Effector memory CD4-positive, alpha-beta T cell (primary cell): ENCODE data around the gene GATAD2B.

Source experiments
- DNase-seq, 3 donors: peaks; one replicate each; pipeline ENCODE4 v3.0.0-alpha.2; 2020
- H3K27ac ChIP-seq: 2 replicates; pipeline ENCODE4 v1.7.0; 2013; ENCODE audit warnings: mild to moderate bottlenecking, low read length, moderate library complexity; ENCODE audit not compliant: insufficient read depth, poor library complexity, severe bottlenecking
- H3K27me3 ChIP-seq: replicated peaks from 2 replicates; pipeline ENCODE4 v1.7.0; 2013; ENCODE audit warnings: mild to moderate bottlenecking, low read length; ENCODE audit not compliant: insufficient read depth, control insufficient read depth, poor library complexity, severe bottlenecking
- H3K36me3 ChIP-seq: 2 replicates; pipeline ENCODE4 v1.7.0; 2013; ENCODE audit warnings: mild to moderate bottlenecking, low read length, moderate library complexity; ENCODE audit not compliant: control insufficient read depth, insufficient read depth
- H3K4me1 ChIP-seq: 2 replicates; pipeline ENCODE4 v1.7.0; 2013; ENCODE audit warnings: low read length, mild to moderate bottlenecking; ENCODE audit not compliant: control insufficient read depth, insufficient read depth, poor library complexity, severe bottlenecking
- H3K4me3 ChIP-seq: 2 replicates; pipeline ENCODE4 v1.7.0; 2013; ENCODE audit warnings: low read length, low read depth, mild to moderate bottlenecking; ENCODE audit not compliant: insufficient read depth, poor library complexity, severe bottlenecking
- H3K9me3 ChIP-seq: 2 replicates; pipeline ENCODE4 v1.7.0; 2013; ENCODE audit warnings: mild to moderate bottlenecking, low read length, moderate library complexity; ENCODE audit not compliant: control insufficient read depth

Gene GATAD2B

GRCh38 chr1:153780551-153780950 is 142.2 kb downstream of the GATAD2B start:
- no peaks in the 10 kb centered on the region for H3K36me3 ChIP-seq
- H3K4me3 ChIP-seq, result no peak overlapping the region
- H3K4me1 ChIP-seq, result peaks cover 5% of the 10 kb centered on the region
- no peak overlapping the region for H3K27ac ChIP-seq
- H3K27me3 ChIP-seq, result no peaks in the 10 kb centered on the region
- DNase-seq, result no peak
- no peaks in the 10 kb centered on the region for H3K9me3 ChIP-seq

GRCh38 chr1:153779781-153780541 is 142.8 kb downstream of the GATAD2B start:
- no peak overlapping the region for H3K27ac ChIP-seq
- H3K36me3 ChIP-seq, result no peaks in the 10 kb centered on the region
- DNase-seq, result no peak
- H3K4me3 ChIP-seq, result no peak overlapping the region
- H3K4me1 ChIP-seq, result peaks cover 7% of the 10 kb centered on the region
- no peaks in the 10 kb centered on the region for H3K27me3 ChIP-seq
- no peaks in the 10 kb centered on the region for H3K9me3 ChIP-seq

GRCh38 chr1:153778824-153779519 is 143.8 kb downstream of the GATAD2B start:
- no peak for DNase-seq
- H3K4me3 ChIP-seq, result no peak overlapping the region
- no peaks in the 10 kb centered on the region for H3K27me3 ChIP-seq
- H3K9me3 ChIP-seq, result no peaks in the 10 kb centered on the region
- H3K4me1 ChIP-seq, result peaks cover 11% of the 10 kb centered on the region
- no peak overlapping the region for H3K27ac ChIP-seq
- H3K36me3 ChIP-seq, result no peaks in the 10 kb centered on the region

- no peak overlapping the region for H3K4me3 ChIP-seq
- H3K9me3 ChIP-seq, result no peaks in the 10 kb centered on the region
- DNase-seq, result no peak
- no peak overlapping the region for H3K27ac ChIP-seq
- H3K27me3 ChIP-seq, result no peaks in the 10 kb centered on the region
- H3K36me3 ChIP-seq, result no peaks in the 10 kb centered on the region
- H3K4me1 ChIP-seq, result peaks cover 11% of the 10 kb centered on the region
Observed at GRCh38 chr1:153778051-153778823, 144.5 kb downstream of the GATAD2B start.

GRCh38 chr1:153777648-153778047 is 145.1 kb downstream of the GATAD2B start:
- no peak for DNase-seq
- no peaks in the 10 kb centered on the region for H3K27me3 ChIP-seq

GRCh38 chr1:153776845-153777370 is 145.9 kb downstream of the GATAD2B start:
- no peak overlapping the region for H3K27ac ChIP-seq
- no peaks in the 10 kb centered on the region for H3K27me3 ChIP-seq
- H3K4me3 ChIP-seq, result no peak overlapping the region
- H3K9me3 ChIP-seq, result no peaks in the 10 kb centered on the region
- DNase-seq, result no peak
- H3K4me1 ChIP-seq, result peaks cover 11% of the 10 kb centered on the region
- H3K36me3 ChIP-seq, result peaks cover 10% of the 10 kb centered on the region

More at GRCh38 chr1:153777648-153778047, 145.1 kb downstream of the GATAD2B start:
- peaks cover 3% of the 10 kb centered on the region for H3K36me3 ChIP-seq
- no peak overlapping the region for H3K4me3 ChIP-seq
- H3K9me3 ChIP-seq, result no peaks in the 10 kb centered on the region
- no peak overlapping the region for H3K27ac ChIP-seq
- peaks cover 11% of the 10 kb centered on the region for H3K4me1 ChIP-seq

- Histone ChIP-seq H3K36me3 (peaks cover 14% of the 10 kb centered on the region), H3K27me3 (no peaks in the 10 kb centered on the region), H3K4me1 (peaks cover 11% of the 10 kb centered on the region), H3K27ac (peak overlapping the region; percentile 51), H3K9me3 (no peaks in the 10 kb centered on the region), H3K4me3 (peak overlapping the region; percentile 81)
- no peak for DNase-seq
Observed at GRCh38 chr1:153776352-153776751, 146.4 kb downstream of the GATAD2B start.

- peak overlapping the region; percentile 51 for H3K27ac ChIP-seq
- DNase-seq, result peak; percentile 31 to 48 (median 40)
- H3K9me3 ChIP-seq, result no peaks in the 10 kb centered on the region
- H3K4me3 ChIP-seq, result peak overlapping the region; percentile 81
- H3K36me3 ChIP-seq, result peaks cover 20% of the 10 kb centered on the region
- no peaks in the 10 kb centered on the region for H3K27me3 ChIP-seq
- H3K4me1 ChIP-seq, result peaks cover 11% of the 10 kb centered on the region
Observed at GRCh38 chr1:153775458-153776327, 147.1 kb downstream of the GATAD2B start.

- H3K4me3 ChIP-seq, result peak within 1 kb of the TSS; percentile 81
- peaks cover 27% of the 10 kb centered on the region for H3K36me3 ChIP-seq
- peaks cover 11% of the 10 kb centered on the region for H3K4me1 ChIP-seq
- no peaks in the 10 kb centered on the region for H3K27me3 ChIP-seq
- H3K27ac ChIP-seq, result peak within 1 kb of the TSS; percentile 51
- no peaks in the 10 kb centered on the region for H3K9me3 ChIP-seq
- DNase-seq, result no peak
Observed at GRCh38 chr1:153774780-153775457, 147.9 kb downstream of the GATAD2B start, which contains the start of gene SLC27A3. Gene SLC27A3, plus strand, starts transcription at chr1:153775407. Its CDS starts 91 bp downstream, at chr1:153775498.
